GM21526 (cell line): ENCODE measurements around the gene JUN.
"Not testable (repeated sequence)": the region's sequence is repeated elsewhere in the genome, so short reads cannot be mapped to it uniquely, and the experiment has no call there.

Experiments
- ATAC-seq: cut with Tn5 transposase; IDR thresholded peaks from one replicate; pipeline ENCODE4 v1.9.1; 2021; ENCODE audit warnings: moderate library complexity; ENCODE audit not compliant: unreplicated experiment, low FRiP score

The JUN gene

DNA sequence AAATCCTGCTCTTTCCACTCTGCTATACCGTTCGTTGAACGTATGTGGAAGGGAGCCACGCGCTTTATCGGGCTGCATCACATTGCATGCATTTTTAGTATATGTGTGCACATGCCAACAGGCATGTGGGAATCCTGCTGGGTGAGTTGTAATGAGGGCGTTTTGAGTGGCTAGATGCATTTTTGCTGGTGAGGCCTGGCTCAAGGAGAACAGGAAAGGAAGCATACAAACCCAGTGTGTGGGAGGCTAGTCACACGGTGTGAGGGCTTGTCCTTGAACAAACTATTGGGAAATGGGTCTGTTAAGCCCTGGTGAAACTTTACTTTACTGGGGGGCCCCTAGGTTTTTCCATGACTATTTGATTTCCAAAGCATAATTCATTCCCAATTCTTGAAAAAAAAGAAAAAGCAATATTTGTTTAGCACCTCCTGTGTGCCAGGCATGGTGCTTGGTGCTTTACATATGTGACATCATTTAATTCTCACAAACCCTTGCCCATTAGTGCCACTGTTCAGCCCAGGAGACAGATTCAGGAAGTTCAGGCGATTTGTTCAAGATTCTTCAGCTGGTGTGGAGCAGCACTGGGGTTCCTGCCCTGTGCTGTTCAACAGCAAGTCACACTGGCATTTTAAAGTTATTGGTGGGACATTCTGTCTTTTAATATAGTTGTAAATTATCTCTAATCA, 25.6 kb upstream of the JUN start:
- no peak for ATAC-seq

DNA sequence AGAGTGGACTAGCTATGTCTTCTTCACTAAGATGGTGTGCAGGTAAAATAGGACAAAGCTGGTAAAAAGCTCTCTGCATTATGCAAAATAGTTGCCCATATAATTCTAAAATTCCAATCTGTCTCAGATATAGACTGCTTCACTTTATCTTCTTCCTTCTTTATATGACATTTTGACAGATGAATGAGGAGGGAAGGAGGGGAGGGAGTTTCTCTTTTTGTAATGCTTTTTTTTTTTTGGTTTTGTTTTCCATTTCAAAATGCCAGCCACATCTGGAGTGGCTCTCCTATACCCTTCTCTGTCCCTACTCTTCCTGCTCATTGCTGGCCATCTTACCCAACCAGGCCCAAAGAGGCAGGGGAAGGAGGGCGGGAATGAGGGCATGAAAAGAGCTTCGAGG, 24.2 kb upstream of the JUN start:
- no peak for ATAC-seq

GRCh38 chr1:58805716-58806571, 22.1 kb upstream of the JUN start:
- peak; percentile 76 for ATAC-seq

DNA sequence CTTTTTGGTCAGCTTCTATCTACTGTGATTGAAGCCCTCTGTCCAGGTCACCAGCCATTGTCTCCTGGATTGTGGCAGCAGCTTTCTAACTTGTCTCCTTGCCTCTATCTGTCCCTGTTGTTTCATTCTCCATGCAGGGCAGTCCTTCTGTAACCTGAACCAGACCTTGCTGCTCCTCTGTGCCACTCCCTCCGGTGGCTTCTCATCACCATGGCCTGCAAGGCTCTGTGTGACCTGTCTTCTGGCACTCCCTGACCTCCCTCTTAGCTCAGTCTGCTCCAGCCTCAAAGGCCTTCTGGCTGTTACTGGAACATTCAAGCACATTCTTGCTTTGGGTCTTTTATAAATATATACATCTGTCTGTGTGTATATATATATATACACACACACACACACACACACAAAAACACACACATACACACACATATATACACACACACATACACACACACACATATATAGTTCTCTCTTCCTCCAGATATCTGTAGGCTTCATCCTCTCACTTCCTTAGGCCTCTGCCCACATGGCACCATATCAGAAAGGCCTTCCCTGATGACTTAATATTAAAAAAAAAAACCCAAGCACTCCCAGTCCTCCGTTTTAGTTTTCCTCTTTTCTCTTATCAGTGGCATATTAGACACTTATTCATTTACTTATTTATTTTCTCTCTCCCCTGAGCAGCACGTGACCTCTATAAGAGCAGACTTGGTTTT, 21.2 kb upstream of the JUN start:
- no peak for ATAC-seq

GRCh38 chr1:58803858-58804257, 20.0 kb upstream of the JUN start:
- ATAC-seq = no peak

DNA sequence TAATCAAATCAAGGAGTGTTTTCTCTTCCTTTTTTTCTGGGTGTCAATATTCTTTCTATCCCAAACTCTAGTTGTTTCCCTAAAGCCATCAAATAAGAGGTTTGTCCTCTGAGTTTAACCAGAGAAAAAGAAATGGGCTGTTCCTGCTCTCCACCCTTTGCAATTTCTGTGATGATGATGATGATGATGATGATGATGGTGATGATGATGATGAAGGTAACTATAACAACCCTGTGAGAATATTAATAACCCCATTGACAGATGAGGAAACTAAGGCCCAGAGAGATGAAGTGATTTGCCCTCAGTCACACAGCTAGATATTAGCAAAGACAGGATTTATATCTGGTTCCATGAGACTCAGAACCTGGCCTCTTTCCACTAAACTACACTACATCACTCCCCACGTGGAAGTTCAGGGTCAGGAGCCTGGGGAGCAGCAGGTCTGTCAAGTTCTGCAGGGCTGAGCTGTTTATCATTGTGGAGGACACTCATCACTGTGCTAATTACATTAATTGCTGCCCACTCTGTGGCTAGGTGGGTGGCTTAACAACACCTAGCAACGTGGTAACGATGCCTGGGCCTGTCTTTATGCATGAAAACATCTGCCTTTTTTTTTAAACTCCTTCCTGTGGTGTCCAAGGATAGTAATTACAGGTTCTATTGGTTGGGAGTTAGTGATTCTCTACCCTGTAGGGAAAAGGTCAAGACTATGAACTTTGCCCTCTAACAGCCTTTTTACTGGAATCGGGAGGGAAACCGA, 19.0 kb upstream of the JUN start:
- ATAC-seq = no peak

- ATAC-seq = not testable (repeated sequence)
These were observed 17.4 kb upstream of the JUN start for GRCh38 chr1:58801286-58801685.

DNA sequence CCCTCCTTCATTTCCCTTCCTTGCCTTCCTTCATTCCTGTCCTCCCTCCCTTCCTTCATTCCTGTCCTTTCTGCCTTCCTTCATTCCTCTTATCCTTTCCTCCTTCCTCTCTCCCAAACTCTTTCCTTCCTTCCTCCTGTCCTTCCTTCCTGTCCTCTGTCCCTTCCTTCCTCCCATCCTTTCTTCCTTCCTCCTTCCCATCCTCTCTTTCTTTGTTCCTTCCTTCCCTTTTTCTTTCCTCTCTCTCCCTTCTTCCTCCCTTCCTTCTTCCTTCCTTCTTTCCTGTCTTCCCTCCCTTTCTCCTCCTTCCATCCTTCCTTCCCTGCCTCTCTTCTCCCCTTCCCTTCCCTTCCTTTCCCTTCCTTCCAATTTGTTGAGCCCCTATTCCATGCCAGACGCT, 15.8 kb upstream of the JUN start:
- ATAC-seq = no peak

DNA sequence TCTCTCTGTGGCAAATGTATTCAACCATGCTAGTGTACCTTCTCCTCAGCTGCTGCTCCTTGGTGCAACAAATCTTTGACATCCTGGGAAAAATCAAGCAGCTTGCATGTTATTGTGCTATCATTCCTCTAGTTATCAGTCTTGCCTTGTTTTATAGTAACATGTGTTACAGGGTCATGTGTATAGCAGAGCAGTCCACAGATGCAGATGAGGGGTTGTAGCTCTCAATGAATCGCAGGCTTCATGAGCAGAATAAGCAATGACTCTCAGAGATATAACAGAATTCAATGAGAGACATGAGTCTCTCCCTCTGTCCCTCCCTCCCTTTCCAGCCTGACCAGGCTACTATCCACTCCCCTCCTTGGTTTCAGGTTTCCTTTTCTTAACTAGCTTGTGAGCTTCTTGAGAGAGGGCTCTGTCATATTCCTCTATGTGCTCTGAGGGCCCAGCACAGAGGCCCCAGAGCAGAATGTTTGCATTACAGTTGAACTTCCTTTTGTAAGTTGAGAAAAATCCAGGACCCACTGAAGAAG, 15.1 kb upstream of the JUN start:
- ATAC-seq = no peak

DNA sequence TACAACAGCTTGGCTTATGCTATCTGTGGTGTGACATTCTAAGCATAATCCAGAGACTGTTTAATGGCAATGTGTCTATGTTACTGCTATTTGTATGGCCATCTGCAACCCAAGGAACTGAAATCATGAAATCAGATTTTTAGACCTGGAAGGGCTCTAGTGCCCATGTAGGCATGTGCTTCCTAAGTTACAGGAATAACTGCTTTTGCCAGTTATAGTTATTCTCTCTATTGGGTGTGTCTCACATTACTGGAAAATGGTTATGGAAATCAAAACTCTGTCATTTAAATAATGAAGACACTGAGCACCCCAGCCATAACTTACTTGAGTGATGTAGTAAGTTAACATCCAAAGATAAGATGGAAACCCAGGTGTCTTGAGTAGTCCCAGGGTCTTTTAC, 12.6 kb upstream of the JUN start:
- no peak for ATAC-seq

GRCh38 chr1:58794585-58794984, 10.7 kb upstream of the JUN start:
- ATAC-seq = no peak

- ATAC-seq = no peak
These were observed 9.0 kb upstream of the JUN start for GRCh38 chr1:58792846-58793245.

DNA sequence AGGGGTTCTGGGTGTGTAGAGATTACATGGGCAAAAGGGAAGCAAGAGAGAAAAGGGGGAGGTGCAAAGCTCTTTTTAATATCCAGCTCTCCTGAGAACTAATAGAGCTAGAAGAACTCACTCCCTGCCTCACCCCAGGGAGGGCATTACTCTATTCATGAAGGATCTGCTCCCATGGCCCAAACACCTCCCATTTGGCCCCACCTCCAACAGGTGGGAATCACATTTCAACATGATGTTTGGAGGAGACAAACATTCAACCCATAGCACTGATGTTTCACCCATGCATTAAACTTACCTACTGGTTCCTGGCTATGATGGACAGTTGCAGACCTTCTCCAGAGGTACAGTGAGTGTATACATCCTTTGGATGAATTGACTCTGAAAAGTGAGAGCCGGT, 7.3 kb upstream of the JUN start:
- ATAC-seq = no peak

DNA sequence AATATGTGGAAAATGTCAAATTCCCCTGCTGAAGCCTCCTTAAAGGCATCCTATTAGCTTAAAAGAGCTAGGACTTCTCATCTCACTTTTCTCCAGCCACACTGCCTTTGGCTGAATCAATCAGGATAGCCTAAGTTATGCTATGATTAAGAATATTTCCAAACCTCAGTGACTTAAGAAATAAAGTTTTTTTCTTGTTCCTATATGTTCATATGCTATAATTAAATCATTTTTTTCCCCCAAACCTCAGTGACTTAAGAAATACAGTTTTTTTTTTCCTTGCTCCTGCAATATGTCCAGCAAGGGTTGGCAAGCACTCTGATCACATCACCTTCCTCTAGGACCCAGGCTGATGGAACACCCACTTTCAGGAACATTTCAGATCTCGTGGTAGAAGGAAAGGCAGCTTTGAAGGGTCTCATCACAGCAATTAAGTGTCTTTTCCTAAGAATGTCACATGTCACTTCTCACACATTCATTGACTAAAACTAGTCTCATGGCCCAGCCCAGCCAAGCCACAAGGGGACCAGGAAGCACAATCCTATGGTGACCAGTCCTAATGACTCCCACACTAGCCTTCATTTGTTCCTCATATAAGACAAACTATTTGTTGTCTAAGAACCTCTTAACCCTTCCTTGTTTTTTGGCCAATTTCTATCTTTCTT, 6.3 kb upstream of the JUN start:
- no peak for ATAC-seq

GRCh38 chr1:58789322-58789856, 5.5 kb upstream of the JUN start:
- no peak for ATAC-seq

- no peak for ATAC-seq
These were observed 4.4 kb upstream of the JUN start for GRCh38 chr1:58788259-58788658.

DNA sequence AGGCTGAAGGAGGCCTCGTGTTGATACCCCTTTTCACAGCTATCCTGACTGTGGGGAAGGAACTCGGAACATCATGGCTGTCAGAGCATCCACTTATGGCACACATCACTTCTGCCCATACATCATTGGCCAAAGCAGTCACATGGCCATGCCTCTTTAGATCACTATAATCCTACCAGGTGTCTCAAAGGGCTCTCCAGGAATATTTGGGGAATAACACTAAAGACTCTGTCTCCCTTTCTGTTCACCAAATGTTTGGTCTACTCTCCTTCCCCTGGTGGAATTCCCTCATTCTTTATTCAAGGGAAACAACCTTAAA, 3.0 kb upstream of the JUN start:
- ATAC-seq = no peak

DNA sequence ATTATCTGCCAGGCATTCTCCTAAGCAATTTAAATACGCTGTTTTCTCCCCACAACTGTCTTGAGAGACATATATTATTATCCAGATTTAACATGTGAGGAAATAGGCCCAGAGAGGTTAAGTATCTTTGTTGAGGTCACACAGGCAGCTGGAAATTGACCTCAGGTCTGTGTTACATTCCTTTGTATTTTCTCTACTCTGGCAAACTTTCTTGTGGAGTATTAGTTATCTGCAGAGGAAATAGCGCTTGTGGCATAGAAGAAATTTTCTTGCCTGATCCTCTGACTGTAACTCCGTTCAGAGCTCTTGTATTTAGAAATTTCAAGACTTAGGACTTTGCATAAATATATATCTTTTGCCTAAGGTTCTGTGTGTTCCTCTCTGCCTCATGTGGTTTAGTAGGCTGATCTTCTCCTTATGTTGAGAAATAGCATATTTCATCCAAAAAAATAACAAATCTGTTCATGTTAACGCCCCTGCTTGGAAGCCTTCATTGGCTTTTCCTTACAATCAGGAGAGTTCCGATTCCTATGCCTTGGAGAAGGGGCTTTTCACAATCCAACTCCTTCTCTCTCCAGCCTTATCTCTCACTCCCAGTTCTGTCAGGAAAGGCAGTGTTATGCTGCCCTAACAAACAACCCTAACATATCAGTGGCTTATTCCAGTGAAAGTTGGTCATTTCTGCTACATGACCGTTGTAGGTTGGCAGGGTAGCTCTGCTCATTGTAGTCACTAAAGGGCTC, 2.5 kb upstream of the JUN start:
- no peak for ATAC-seq

- ATAC-seq = no peak
These were observed 1.7 kb upstream of the JUN start for GRCh38 chr1:58785442-58786058.
